Measurements from ENCODE around the gene ALDH3B1. TPM values are rescaled to one million over a fixed set of nuclear protein-coding genes. Genes with fewer than 3 reads are reported as not detected.

ALDH3B1 gene
- total and polyA plus RNA-seq, 9 of the 15 experiments (the other 6 are each of a cell fraction or from before 2014, with no cell fraction given): 0.01 to 0.35 (median 0.07) TPM; not detected in 2

GRCh38 chr11:67983951-67984350 lies 26.2 kb upstream of the ALDH3B1 start (continued):
- TF ChIP-seq CHD7 (IDR thresholded peaks at IDR 0.05; ENCODE audit: low read depth, low read length): no peak
- no peak for TF ChIP-seq HDAC1 (IDR thresholded peaks at IDR 0.05)
- TF ChIP-seq ETV1 (tag; conservative IDR thresholded peaks at IDR 0.05; ENCODE audit: low read depth): no peak
- no peak for TF ChIP-seq LCOR (CRISPR knock-in tag; IDR thresholded peaks at IDR 0.05)
- TF ChIP-seq ESRRA (IDR thresholded peaks at IDR 0.05; ENCODE audit: borderline replicate concordance, low read depth): no peak
- no peak for TF ChIP-seq TAF9B (IDR thresholded peaks at IDR 0.05; ENCODE audit: partially characterized antibody)
- TF ChIP-seq HIVEP1 (CRISPR knock-in tag; IDR thresholded peaks at IDR 0.05): no peak
- no peak for TF ChIP-seq ZNF668 (CRISPR knock-in tag; IDR thresholded peaks at IDR 0.05)
- TF ChIP-seq AFF1 (IDR thresholded peaks at IDR 0.05; ENCODE audit: low read depth in 1 of 2, partially characterized antibody in 2 of 2): no peak
- TF ChIP-seq GATA2 (CRISPR knock-in tag; IDR thresholded peaks at IDR 0.05): no peak

All from K562 (cell line).